NCI-H2029 (cell line): ENCODE measurements around the gene UBQLN4.
"Not testable (repeated sequence)": the region's sequence is repeated elsewhere in the genome, so short reads cannot be mapped to it uniquely, and the experiment has no call there.

Experiments used
- DNase-seq: peaks from one replicate; lab custom pipeline; 2025; lab: John Stamatoyannopoulos, UW

UBQLN4 gene

DNA sequence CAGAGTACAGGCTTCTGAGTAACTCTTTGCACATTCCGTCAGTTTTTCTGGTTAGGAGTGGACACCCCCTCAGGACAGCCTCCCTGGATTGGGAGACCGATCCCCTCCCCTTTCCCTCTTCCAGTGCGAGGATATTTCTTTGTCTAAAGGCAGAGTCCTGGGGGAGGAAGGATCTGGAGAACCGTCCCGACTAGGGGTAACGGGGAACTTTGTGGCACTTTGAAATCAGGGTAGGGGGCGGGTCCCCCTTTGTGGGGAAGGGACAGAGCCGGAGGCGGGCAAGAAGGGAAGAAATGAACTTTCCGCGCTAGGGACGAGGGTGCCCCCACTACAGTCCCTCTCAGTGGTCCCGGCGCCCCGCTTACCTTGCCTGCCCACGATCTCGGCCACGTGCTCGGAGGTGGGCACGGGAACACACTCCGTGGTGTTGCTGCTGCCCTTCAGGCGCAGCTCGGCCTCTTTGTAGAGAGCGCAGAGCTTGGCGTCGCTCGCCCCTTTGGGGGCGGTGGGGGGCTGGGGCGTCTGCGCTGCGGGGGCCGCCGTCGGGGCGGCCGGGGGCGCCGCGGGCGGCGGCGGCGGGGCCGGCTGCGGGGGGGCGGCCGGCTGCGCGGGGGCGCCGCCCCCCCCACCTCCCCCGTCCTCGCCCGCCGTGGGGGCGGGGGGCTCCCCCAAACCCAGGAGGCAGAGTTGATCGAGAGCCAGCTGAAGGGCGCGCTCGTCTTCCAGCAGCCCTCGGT lies 27.8 kb upstream of the UBQLN4 start:
- no peak for DNase-seq

DNA sequence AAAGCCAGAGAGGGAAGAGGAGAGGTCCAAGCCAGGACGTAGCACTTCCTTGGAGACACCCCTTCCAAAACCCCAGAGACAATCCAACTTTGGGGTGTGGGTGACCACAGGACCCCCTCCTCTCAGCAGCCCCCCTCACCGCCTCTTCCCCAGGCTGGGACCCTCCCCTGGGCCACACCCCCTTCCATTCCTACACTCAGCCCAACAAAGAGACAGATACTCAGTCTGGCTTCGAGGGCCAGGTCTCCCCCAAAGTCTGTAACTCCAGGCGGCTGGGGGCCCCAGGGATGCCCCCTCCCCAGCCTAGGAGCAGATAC lies 27.2 kb upstream of the UBQLN4 start:
- no peak for DNase-seq

DNA sequence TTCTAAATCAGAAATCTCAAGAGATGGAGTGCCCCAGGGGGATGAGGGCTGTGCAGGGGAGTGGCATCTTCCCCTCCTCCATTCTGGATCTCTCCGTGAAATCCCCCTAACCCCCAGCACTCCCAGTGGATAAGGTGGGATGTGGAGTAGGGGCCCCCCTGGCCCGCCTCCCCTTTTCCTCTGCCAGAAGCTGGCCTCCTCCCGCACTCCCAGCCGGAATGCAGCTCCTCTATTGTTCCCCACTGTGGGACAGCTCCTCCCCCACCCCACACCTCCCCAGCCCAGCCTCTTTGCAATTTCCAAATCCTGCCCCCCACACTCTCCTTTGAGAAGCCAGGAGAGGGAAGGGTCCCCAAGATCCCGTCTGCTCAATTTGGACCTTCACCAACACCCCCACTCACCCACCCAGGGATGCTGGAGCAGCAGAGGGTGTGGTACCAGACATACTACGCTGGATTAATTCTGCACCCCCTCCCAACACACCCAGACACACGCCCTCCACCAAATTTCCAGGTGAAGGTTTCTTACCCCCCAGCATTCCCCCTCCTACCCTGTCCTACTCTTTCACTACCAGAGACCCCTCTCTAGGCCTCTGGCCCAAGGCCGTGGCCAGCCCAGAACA lies 26.8 kb upstream of the UBQLN4 start:
- no peak for DNase-seq

DNA sequence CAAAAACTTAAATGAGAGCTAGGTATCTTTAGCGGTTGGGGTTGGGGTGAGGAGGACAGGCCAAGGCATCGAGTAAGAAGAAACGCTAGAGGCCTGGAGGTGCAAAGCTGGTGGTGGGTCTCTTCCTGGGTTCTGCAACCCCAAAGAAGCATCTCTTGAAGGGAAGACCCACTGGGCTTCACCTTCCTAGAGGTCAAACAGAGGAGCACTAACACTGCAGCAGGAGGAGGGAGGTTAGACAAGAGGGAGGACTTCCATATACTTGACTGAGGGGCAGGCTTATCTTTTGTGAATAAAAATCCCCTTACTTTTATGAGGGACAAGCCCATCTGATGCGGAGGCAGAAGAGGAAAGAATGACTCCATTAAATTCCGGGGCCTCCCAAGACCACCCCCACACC lies 26.2 kb upstream of the UBQLN4 start:
- no peak for DNase-seq

DNA sequence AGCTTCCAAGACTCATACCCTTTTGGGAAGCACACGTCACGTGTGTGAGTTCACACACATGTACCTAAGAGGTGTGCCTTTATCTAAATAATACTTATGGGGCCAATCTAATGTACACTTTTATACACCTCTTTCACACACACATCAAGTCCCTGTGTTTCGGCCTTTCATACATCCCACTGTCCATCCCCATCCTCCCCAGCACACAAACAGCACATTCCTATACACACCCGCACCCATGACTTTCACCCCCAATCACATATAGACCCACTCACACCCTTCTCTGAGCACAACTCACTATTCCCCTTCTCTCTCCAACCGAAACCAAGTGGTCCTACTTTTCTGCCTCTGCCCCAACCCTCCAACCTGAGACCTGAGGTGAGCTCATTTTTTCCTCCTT lies 25.1 kb upstream of the UBQLN4 start:
- DNase-seq: no peak

DNA sequence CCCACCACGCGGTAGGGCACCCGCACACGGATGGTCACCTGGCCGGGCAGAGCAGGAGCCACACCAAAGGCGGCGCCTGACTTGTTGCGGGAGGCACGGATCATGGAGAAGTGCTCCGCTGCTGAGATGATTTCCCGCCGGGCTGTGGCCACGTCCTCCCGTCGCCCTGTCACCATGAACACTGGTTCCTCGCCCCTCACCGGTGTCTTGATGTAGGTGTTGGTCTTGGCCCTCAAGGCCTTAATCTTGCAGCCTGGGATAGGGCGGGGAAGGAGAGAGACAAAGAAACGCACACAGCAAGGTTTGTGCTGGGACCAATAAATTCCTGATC lies 23.8 kb upstream of the UBQLN4 start:
- DNase-seq: no peak

DNA sequence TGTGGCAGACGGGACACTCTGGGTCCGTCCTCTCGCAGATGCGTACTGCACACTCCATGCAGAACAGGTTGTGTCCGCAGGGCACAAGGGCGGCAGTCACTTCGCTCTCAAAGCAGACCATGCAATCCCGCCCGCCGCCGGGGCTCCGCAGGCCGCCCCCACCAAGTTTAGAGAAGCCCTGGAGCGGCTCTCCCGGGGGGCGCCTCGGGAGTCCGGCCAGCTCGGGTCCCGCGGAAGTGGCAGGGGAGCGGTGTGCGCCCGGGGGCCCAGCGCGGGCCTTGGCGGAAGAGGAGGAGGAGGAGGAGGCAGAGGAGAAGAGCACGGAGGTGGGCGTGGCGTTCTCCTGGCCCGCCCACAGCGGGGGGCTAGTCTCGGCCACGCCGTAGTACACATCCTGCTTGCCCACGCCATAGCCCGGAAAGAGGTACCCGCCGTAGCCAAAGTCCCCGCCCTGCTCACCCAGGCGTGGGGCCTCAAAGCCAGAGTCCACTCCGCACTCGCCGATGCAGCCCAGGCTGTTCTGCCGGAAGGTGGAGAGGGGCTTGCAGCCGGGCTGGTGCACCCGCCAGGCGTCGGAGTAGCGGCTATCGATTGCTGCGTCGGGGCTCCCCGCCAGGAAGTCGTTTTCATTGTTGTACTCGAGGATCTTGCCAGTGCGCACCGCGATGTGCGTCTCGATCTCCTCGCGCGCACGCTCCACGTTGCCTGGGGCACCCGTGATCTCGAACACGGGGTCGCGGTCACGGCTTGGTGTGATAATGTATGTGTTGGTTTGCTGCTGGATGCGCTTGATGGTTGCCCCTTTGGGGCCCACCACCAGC lies 23.2 kb upstream of the UBQLN4 start:
- DNase-seq: no peak

DNA sequence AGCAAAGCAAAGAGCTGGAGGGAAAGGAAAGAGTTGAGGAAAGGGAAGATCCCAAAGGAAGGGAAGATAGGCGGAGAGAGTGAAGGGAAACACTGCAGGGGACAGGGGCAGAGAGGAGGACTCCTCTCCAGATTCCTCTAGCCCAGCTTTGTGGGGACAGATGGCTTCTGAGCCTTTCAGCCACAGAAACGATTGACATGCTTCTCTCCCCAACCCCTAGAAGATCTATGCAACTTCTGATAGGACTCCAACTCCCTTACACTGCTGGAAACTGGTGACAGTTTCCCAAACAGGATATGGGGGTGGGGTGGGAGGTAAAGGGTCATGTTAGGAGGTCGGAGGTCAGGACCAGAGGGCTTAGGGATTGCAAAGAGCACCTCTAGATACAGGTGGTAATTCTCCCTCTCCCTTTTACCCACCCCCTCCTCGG lies 22.2 kb upstream of the UBQLN4 start:
- DNase-seq: no peak

DNA sequence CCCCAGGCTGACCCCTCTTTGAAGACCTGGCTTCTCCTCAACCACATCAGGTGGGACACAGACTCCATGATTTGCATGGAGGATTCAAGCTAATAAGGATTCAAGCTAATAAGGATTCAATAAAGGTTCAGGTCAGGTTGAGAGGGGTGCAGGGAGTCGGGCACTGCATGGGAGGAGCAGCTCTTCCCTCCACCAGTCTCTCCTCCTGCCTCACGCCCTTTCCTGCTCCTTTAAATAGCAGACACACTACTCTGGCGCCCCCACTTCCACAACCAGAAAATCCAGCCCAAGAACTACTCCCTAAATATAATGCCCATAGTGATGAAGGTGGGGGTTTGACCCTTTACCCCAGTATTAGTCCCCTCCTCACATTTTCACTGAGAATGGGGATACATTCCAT lies 21.6 kb upstream of the UBQLN4 start:
- no peak for DNase-seq

DNA sequence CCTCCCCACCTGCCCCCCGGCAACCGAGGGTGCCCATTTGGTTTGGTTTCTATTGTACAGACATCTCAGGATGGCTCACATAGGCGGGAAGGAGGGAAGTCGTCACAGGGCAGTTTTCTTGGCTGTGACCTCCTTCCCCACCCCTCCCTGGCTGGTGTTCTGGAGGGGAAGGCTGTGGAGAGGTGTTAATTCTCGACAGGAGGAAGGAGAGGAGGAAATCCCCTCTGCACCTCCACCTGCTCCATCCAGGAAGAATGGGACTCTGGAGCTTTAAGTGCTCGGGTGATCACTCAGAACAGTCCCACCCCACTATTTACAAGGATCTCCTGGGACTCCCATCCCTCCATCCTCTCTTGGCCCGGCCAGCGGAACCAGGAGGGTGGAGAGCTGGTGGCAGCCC lies 21.1 kb upstream of the UBQLN4 start:
- DNase-seq: no peak

DNA sequence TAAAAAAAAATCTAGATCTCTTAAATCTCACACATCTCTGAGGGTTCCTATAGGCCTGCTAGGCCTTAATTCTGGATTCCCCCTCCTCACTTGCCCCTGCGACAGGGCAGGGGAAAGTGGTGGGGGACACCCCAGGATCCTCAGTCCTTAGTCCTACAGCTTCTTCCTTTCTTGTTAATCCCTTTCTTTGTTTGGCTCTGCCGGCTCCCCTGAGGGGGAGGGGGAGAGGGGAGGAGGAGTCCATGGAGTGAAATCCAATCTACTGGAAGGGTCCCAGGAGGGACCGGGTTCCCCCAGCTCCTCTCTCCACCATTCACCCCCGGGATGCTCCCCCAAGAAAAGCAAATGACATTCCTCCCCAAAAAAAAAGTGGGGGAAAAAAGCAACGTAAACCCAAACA lies 20.1 kb upstream of the UBQLN4 start:
- DNase-seq: no peak

DNA sequence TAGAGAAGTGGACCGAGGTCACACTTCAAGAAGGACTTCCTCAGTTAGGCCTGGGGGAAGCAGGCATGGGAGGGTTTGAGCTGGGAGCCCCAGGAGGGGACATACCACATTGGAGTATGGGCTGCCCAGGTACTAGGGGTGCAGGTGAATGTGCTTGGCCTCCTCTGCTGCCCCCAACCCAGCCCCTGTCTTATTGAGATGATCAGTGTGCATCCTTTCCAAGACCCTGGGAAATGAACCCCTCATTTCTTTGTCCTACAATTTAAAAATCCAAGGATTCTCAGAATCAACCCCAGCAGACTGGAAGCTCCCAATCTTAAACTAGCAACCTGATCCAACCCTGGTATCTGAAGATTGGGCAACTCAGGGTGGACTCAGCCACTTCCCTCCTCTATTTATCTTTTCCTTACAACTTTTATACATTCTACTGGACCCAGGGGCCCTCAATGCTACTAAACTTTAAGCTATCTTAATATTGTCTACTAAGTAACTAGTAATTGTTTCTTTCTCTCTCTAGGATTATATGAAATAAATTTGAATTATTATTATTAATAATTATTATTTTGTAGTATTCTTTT lies 19.6 kb upstream of the UBQLN4 start:
- DNase-seq: no peak

DNA sequence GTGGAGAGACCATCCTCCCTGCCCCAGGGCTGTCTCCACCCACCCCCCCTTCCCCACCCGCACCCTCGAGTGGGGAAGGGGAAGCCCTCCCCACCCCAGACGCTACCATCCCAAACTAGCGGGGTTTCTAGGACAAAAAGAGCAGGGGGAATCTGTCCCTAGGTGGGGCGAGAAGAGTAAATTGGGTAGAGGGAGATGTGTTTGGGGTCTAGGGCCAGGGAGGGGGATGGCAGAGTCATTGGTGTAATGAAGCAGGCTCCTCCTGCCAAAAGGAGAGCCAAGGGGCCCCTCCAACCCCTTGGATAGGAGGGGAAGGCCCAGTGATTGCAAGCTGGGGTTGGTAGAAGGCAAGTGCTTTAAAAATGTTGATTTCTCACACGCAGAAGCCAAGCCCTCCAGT lies 18.7 kb upstream of the UBQLN4 start:
- DNase-seq: no peak

DNA sequence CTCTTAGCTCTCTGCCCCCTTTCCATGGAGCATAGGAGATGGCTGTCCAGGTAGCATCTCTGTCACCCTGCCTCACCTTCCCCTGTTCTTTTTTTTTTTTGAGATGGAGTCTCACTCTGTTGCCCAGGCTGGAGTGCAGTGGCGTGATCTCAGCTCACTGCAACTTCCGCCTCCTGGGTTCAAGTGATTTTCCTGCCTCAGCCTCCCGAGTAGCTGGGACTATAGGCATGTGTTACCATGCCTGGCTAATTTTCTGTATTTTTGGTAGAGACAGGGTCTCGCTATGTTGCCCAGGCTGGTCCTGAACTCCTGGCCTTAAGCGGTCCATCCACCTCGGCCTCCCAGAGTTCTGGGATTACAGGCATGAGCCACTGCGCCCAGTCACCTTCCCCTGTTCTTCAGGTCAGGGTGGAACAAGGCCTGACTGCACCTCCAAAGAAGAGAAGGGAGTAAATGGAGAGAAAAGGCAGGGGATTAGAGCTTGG lies 17.8 kb upstream of the UBQLN4 start:
- not testable (repeated sequence) for DNase-seq

DNA sequence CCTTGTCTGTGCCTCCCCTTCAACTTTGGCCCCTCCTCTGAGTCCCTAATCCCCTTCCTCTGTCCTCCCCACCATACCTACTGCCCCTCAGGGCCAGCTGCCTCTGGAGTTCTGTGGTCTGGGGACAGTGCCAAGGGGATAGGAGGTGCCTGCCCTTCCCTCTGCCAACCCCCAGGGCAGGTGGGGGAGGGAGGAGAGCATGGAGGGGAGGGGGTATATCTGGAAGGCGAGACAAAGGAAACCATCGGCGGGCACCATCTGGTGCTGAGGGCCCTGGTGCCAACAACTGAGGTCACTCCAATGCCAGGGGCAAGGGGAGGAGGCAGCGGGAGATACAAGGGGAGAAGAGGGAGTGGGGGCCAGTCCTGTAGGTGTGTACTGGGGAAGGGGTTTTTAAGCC lies 16.9 kb upstream of the UBQLN4 start:
- DNase-seq: peak; percentile 75

DNA sequence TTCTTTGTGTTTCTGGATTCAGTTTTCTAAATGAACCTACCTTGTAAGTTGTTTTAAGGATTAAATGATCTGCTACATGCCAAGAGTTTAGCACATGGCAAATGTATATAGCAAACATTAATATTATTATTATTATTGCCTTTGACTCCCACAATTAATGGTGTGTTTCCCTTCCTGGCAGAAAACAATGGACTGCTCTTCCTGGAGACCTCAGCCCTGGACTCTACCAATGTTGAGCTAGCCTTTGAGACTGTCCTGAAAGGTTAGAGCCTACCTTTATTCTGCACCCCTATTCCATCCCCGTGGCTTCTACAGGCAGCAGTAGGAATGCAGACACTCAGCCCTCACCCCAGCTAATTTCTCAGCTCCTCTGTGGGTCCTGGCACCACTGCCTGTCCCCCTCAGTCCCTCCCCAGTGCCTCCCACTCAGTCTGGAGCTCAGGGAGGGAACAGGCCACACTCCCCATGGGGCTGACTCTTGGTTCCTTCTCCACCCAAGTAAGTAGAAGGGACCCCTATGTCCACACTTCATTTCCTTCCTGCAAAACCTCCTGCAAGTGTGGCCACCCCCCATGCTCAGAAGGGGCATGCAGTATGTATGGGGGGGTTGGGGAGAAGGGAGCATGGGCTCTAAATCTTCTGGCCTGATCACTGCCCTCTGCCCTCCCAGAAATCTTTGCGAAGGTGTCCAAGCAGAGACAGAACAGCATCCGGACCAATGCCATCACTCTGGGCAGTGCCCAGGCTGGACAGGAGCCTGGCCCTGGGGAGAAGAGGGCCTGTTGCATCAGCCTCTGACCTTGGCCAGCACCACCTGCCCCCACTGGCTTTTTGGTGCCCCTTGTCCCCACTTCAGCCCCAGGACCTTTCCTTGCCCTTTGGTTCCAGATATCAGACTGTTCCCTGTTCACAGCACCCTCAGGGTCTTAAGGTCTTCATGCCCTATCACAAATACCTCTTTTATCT lies 16.2 kb upstream of the UBQLN4 start:
- no peak for DNase-seq

DNA sequence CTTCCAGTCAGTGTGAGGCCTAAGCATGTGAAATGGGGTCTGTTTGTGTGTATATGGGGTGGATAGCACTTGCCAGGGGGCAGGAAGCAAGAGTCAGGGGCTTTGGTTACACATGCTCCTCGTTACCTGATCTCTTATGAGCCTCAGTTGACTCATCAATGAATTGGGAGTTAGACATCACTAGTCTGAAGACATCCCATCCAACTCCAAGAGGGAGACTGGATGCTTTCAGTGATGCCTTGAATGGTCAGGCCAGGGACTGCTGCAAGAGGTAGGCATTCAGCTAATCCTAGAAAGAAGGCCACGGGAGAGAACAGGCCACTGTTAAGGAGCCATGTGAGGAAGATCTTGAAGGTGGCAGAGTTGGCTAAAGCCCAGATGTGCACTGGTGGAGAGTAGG lies 13.7 kb upstream of the UBQLN4 start:
- no peak for DNase-seq

DNA sequence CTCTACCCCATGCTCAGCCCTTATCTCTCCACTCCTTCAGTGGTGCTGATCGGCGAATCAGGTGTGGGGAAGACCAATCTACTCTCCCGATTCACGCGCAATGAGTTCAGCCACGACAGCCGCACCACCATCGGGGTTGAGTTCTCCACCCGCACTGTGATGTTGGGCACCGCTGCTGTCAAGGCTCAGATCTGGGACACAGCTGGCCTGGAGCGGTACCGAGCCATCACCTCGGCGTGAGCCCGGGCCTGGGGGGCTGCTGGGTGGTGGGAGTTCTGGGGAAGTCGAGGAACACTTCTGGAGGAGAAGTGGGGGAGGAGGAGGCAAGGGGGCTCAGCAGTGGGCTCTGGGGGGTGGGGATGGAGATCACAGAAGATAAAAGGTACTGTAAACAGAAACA lies 12.3 kb upstream of the UBQLN4 start:
- no peak for DNase-seq

DNA sequence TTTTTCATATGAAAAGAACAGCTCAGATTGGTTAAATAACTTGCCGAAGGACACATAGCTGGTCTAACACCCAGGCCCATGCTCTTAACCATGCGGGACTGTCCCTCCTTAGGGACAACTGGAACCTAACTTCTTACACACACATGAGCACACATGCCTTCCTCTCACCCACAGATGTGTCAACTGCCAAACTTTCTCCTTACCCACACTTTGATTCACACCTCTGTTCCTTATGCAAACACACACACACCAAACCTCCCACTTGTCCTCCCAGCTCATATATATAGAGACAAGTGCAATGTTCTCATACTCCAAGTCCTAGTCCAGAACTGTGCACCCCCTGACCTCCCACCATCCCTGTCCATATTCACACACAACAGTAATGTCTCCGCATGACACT lies 11.6 kb upstream of the UBQLN4 start:
- no peak for DNase-seq

DNA sequence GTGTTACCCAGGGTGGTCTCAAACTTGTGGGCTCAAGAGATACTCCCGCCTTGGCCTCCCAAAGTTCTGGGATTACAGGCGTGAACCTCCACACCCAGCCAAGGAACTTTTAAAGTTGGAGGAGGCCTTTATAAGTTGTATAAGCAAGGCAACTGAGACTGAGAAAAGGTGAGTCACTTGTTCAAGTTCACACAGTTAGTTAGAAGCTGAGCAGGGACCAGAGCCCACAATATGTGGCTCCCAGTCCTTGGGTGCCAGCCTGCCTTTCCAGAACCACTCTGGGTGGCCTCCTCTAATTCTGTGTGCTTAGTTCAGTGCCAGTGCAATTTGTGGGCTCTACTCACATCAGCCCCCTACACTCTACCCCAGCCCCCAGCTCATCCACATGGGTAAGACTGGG lies 11.0 kb upstream of the UBQLN4 start:
- DNase-seq: no peak

DNA sequence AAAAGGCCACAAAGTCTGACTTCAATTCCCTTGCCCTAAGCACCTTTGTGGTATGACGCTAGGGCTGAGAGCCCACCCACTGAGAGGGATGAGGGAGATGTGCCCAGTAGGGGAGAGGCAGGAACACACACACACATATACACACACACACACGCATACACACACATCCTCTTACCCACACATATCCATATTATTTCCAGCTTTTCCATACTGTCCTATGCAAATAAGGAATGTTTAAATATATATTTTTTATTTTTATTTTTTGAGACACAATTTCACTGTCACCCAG lies 10.3 kb upstream of the UBQLN4 start:
- no peak for DNase-seq

DNA sequence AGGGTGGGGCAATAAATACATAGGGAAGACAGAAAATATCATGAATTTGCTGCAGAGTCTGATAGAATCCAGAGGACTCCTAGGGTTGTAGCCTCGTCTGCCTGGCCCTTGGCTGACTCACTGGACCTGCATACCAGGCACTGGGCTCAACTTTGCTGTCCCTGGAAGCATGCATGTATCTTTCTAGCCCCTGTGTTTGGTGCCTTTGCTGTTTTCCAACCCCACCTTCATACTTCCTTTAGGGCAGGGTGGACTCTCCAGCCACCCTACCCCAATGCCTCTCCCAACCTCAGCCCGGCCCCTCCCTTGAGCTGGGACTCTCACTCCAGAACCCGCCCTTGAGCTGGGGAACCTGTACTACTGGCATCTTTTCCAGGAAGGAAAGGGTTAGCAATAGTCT lies 8.6 kb upstream of the UBQLN4 start:
- no peak for DNase-seq
